COLO829 (cell line): ENCODE data around the gene HMGXB3.

Source experiments
- DNase-seq: peaks from one replicate; pipeline ENCODE4 v3.0.0; 2012; ENCODE audit warnings: low spot score

HMGXB3 gene

DNA sequence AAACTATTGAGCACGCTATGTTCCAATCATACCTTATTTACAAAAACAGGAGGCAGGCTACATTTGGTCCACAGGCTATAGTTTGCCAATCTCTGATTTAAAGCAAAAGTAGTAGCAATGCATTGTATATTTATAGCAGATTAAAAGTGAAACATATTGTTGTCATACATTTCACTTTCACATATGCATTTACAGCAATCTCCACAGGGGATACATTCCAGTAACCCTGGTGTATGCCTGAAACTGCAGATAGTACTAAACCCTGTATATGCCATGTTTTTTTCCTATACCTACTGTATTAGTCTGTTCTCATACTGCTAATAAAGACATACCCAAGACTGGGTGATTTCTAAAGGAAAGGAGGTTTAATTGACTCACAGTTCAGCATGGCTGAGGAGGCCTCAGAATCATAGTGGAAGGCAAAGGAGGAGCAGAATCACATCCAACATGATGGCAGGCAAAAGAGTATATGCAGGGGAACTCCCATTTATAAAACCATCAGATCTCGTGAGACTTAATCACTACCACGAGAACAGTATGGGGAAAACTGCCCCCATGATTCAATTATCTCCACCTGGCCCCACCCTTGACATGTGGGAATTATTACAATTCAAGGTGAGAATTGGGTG is 91.7 kb downstream of the HMGXB3 start:
- no peak for DNase-seq

- no peak for DNase-seq
These were observed 96.6 kb downstream of the HMGXB3 start for GRCh38 chr5:150097152-150097551.

- no peak for DNase-seq
These were observed 100.5 kb downstream of the HMGXB3 start for GRCh38 chr5:150101023-150101422.
